Pons (tissue), 1 donor: ENCODE data around the gene AP2B1.

Experiments used
- DNase-seq: peaks from one replicate; pipeline ENCODE4 v3.0.0-alpha.2; 2016; ENCODE audit warnings: low spot score

The AP2B1 gene

GRCh38 chr17:35730400-35731005, 143.4 kb downstream of the AP2B1 start:
- no peak for DNase-seq

- DNase-seq: no peak
Observed at GRCh38 chr17:35731239-35731916, 144.3 kb downstream of the AP2B1 start, which contains the start of gene RASL10B. Gene RASL10B, plus strand, starts transcription at chr17:35731639. Its CDS starts 3,546 bp downstream, at chr17:35735185.

GRCh38 chr17:35731917-35732805, 145.0 kb downstream of the AP2B1 start:
- DNase-seq: no peak

GRCh38 chr17:35732806-35733136, 145.6 kb downstream of the AP2B1 start:
- no peak for DNase-seq

GRCh38 chr17:35733366-35733765, 146.2 kb downstream of the AP2B1 start:
- no peak for DNase-seq

GRCh38 chr17:35734396-35734795, 147.3 kb downstream of the AP2B1 start:
- DNase-seq: no peak

GRCh38 chr17:35735036-35735805, 148.1 kb downstream of the AP2B1 start:
- no peak for DNase-seq

GRCh38 chr17:35736236-35736635, 149.1 kb downstream of the AP2B1 start:
- no peak for DNase-seq

- DNase-seq: no peak
Observed at GRCh38 chr17:35738519-35739133, 151.5 kb downstream of the AP2B1 start.

- no peak for DNase-seq
Observed at GRCh38 chr17:35740216-35740615, 153.1 kb downstream of the AP2B1 start.

GRCh38 chr17:35740997-35741931, 154.1 kb downstream of the AP2B1 start:
- no peak for DNase-seq

GRCh38 chr17:35742496-35742895, 155.4 kb downstream of the AP2B1 start:
- no peak for DNase-seq

- DNase-seq: no peak
Observed at GRCh38 chr17:35742896-35743477, 155.9 kb downstream of the AP2B1 start.

- DNase-seq: no peak
Observed at GRCh38 chr17:35743626-35744328, 156.7 kb downstream of the AP2B1 start.

GRCh38 chr17:35744830-35745229, 157.7 kb downstream of the AP2B1 start:
- DNase-seq: no peak

- no peak for DNase-seq
Observed at GRCh38 chr17:35745246-35745645, 158.1 kb downstream of the AP2B1 start.

GRCh38 chr17:35745749-35746320, 158.7 kb downstream of the AP2B1 start:
- DNase-seq: no peak

- DNase-seq: peak; percentile 63
Observed at GRCh38 chr17:35747540-35748017, 160.5 kb downstream of the AP2B1 start.

GRCh38 chr17:35748341-35748841, 161.3 kb downstream of the AP2B1 start:
- DNase-seq: no peak
